Keratinocyte (primary cell): ENCODE measurements around the gene JADE2. TPM values are rescaled to one million over a fixed set of nuclear protein-coding genes. Genes with fewer than 3 reads are reported as not detected.

ENCODE experiments used
- DNase-seq: peaks from one replicate; pipeline ENCODE4 v3.0.0-alpha.2; 2011; ENCODE audit warnings: low read depth, missing footprints, low spot score
- FAIRE-seq: peaks from 2 replicates; lab custom pipeline; 2011; peaks lifted over from hg19 to GRCh38; lab: Jason Lieb, UNC
- H2AFZ ChIP-seq: 2 replicates; pipeline ENCODE4 v1.6.0; 2012; ENCODE audit warnings: low read length, control low read depth, inconsistent platforms; ENCODE audit not compliant: control insufficient read depth
- H3K27ac ChIP-seq: 2 replicates; pipeline ENCODE4 v1.5.1; 2011; ENCODE audit warnings: low read length; ENCODE audit not compliant: control insufficient read depth, insufficient read depth
- H3K27me3 ChIP-seq: 3 replicates; pipeline ENCODE4 v1.6.0; 2011; ENCODE audit warnings: low read length; ENCODE audit not compliant: control insufficient read depth, insufficient read depth; ENCODE audit errors: extremely low read depth
- H3K36me3 ChIP-seq, 2 experiments: 2 replicates in 1 of 2; 3 replicates in 1 of 2; pipeline ENCODE4 v1.5.1; 2011; ENCODE audit warnings: low read length in 2 of 2, mild to moderate bottlenecking in 1 of 2; ENCODE audit not compliant: control insufficient read depth in 2 of 2, insufficient read depth in 2 of 2; ENCODE audit errors: extremely low read depth in 1 of 2
- H3K4me1 ChIP-seq: 3 replicates; pipeline ENCODE4 v1.5.1; 2011; ENCODE audit warnings: low read length; ENCODE audit not compliant: control insufficient read depth, insufficient read depth; ENCODE audit errors: extremely low read depth
- H3K4me2 ChIP-seq: 3 replicates; pipeline ENCODE4 v1.6.0; 2011; ENCODE audit warnings: low read depth, low read length; ENCODE audit not compliant: control insufficient read depth, insufficient read depth; ENCODE audit errors: extremely low read depth
- H3K4me3 ChIP-seq, 3 experiments: fragments of 200-600 bp in 1 of 3; sonication (generic) in 1 of 3; 2 replicates in 2 of 3; 3 replicates in 1 of 3; pipeline ENCODE4 v1.5.1; 2011 to 2016; ENCODE audit warnings: low read length in 3 of 3, mild to moderate bottlenecking in 3 of 3, control low read depth in 2 of 3, inconsistent platforms in 1 of 3, low read depth in 1 of 3, mixed read lengths in 1 of 3, mixed run types in 1 of 3, moderate library complexity in 1 of 3; ENCODE audit not compliant: control insufficient read depth in 2 of 3, insufficient read depth in 2 of 3; ENCODE audit errors: extremely low read depth in 1 of 3
- H3K79me2 ChIP-seq: 2 replicates; pipeline ENCODE4 v1.6.0; 2012; ENCODE audit warnings: low read length; ENCODE audit not compliant: control insufficient read depth, insufficient read depth
- H3K9ac ChIP-seq: 3 replicates; pipeline ENCODE4 v1.6.0; 2011; ENCODE audit warnings: low read length; ENCODE audit not compliant: control insufficient read depth, insufficient read depth; ENCODE audit errors: extremely low read depth
- H3K9me1 ChIP-seq: 3 replicates; pipeline ENCODE4 v1.6.0; 2011; ENCODE audit warnings: low read length; ENCODE audit not compliant: control insufficient read depth, insufficient read depth; ENCODE audit errors: extremely low read depth
- H3K9me3 ChIP-seq: 2 replicates; pipeline ENCODE4 v1.5.1; 2012; ENCODE audit warnings: low read depth, low read length; ENCODE audit not compliant: control insufficient read depth
- H4K20me1 ChIP-seq: 3 replicates; pipeline ENCODE4 v1.6.0; 2011; ENCODE audit warnings: low read length; ENCODE audit not compliant: control insufficient read depth, insufficient read depth; ENCODE audit errors: extremely low read depth
- CTCF ChIP-seq, 3 experiments: IDR thresholded peaks in 1 of 3; conservative IDR thresholded peaks in 1 of 3; optimal IDR thresholded peaks in 1 of 3; 2 replicates in 2 of 3; 3 replicates in 1 of 3; pipeline versions ENCODE3 to v1.5.1; 2011; ENCODE audit warnings: low read length in 3 of 3, mild to moderate bottlenecking in 3 of 3, moderate library complexity in 2 of 3, control low read depth in 1 of 3, inconsistent platforms in 1 of 3; ENCODE audit not compliant: insufficient read depth in 2 of 3; ENCODE audit errors: extremely low read depth in 1 of 3
- EZH2 ChIP-seq: IDR thresholded peaks from one replicate; pipeline ENCODE4 v1.6.1; 2012; ENCODE audit warnings: inconsistent platforms, mild to moderate bottlenecking, low read length, moderate library complexity
- dilution Hi-C: fragments of 300-500 bp; cut with MboI; formaldehyde crosslinking; loops from one replicate; pipeline ENCODE4 v1.7.0; 2020; ENCODE audit warnings: low sequenced_read_pairs; ENCODE audit not compliant: extremely low pct_ligation_motif_present
- polyA plus RNA-seq, 5 experiments: library from polyadenylated mRNA; depleted of rRNA in 3 of 5; stranded (reverse) in 3 of 5; stranded (forward) in 1 of 5; unstranded in 1 of 5; fragments of >200 nt; gene quantifications; 1 replicate in 1 of 5; 2 replicates in 3 of 5; 3 replicates in 1 of 5; pipeline versions ENCODE4 v1.2.1 to v1.2.3, GENCODE V29; 2011 to 2012; ENCODE audit warnings: missing spikeins in 2 of 5, low read depth in 1 of 5, low replicate concordance in 1 of 5

JADE2 gene
- polyA plus RNA-seq, 1 donor (not counting 4 experiments of a cell fraction or from before 2014, with no cell fraction given): 11.1 TPM

- dilution Hi-C loops: no loop called here
- Histone ChIP-seq H4K20me1 (no peaks in the 10 kb centered on the region), H3K27ac (no peak overlapping the region), H3K4me2 (peak overlapping the region; percentile 10), H3K9me3 (no peaks in the 10 kb centered on the region), H3K4me1 (peaks cover 14% of the 10 kb centered on the region), H3K9me1 (no peaks in the 10 kb centered on the region), H3K36me3 (no peaks in the 10 kb centered on the region), H3K4me3 (no peak overlapping the region), H2AFZ (no peak overlapping the region), H3K27me3 (no peaks in the 10 kb centered on the region), H3K9ac (no peak overlapping the region), H3K79me2 (no peaks in the 10 kb centered on the region)
- peak; percentile 57 for FAIRE-seq
- no peak for DNase-seq
- TF ChIP-seq EZH2: no peak
Observed at GRCh38 chr5:134592141-134592746, 66.8 kb downstream of the JADE2 start.

- TF ChIP-seq CTCF (optimal IDR thresholded peaks at IDR 0.05 in 1 of 3, IDR thresholded peaks at IDR 0.05 in 1 of 3, conservative IDR thresholded peaks at IDR 0.05 in 1 of 3; ENCODE audit: extremely low read depth in 1 of 3, insufficient read depth in 2 of 3, low read length in 3 of 3): no peak
- TF ChIP-seq EZH2: no peak
Observed at GRCh38 chr5:134594336-134594735, 68.9 kb downstream of the JADE2 start.

More at GRCh38 chr5:134594336-134594735, 68.9 kb downstream of the JADE2 start:
- no peak for FAIRE-seq
- Histone ChIP-seq H3K36me3 (no peaks in the 10 kb centered on the region), H4K20me1 (no peaks in the 10 kb centered on the region), H3K9ac (no peak overlapping the region), H3K27me3 (no peaks in the 10 kb centered on the region), H3K4me3 (no peak overlapping the region), H3K9me1 (no peaks in the 10 kb centered on the region), H3K27ac (no peak overlapping the region), H3K9me3 (no peaks in the 10 kb centered on the region), H3K79me2 (no peaks in the 10 kb centered on the region), H2AFZ (no peak overlapping the region), H3K4me2 (no peak overlapping the region), H3K4me1 (peaks cover 14% of the 10 kb centered on the region)
- dilution Hi-C loops: no loop called here
- DNase-seq: no peak
